Measurements from ENCODE around the gene FYN. TPM values are rescaled to one million over a fixed set of nuclear protein-coding genes. Genes with fewer than 3 reads are reported as not detected.

The FYN gene
- total RNA-seq, 1 experiment from 2014 or later = 18.5 TPM

DNA sequence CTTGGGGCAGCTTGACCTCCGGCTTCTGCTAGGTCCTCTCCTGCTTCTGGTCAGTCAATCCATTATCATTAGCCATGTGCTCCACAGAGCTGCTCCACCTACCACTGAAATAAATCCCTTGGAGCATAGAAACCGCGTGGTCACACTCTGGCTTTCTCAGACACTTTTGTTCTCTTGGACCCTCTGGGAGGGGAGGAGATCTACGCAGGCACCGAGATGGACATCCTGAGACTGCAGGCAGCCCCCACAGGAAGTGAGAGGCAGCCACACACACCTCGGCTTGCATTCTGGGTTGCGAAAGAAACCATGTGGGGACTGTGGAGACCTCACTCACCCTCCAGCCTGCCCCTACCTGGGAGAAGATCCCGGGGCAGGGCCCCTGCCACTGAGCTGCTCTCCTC lies 79.5 kb downstream of the FYN start:
- H3K27me3 ChIP-seq (ENCODE audit: insufficient read depth, low read length) = no peaks in the 10 kb centered on the region
- no peak overlapping the region for H3K27ac ChIP-seq (ENCODE audit: low read depth, low read length)
- no peak for TF ChIP-seq ZBTB33 (IDR thresholded peaks at IDR 0.05; ENCODE audit: extremely low read depth, insufficient replicate concordance, low read length)
- no peak for TF ChIP-seq ZFX (IDR thresholded peaks at IDR 0.05)
- TF ChIP-seq, protein P1, sequence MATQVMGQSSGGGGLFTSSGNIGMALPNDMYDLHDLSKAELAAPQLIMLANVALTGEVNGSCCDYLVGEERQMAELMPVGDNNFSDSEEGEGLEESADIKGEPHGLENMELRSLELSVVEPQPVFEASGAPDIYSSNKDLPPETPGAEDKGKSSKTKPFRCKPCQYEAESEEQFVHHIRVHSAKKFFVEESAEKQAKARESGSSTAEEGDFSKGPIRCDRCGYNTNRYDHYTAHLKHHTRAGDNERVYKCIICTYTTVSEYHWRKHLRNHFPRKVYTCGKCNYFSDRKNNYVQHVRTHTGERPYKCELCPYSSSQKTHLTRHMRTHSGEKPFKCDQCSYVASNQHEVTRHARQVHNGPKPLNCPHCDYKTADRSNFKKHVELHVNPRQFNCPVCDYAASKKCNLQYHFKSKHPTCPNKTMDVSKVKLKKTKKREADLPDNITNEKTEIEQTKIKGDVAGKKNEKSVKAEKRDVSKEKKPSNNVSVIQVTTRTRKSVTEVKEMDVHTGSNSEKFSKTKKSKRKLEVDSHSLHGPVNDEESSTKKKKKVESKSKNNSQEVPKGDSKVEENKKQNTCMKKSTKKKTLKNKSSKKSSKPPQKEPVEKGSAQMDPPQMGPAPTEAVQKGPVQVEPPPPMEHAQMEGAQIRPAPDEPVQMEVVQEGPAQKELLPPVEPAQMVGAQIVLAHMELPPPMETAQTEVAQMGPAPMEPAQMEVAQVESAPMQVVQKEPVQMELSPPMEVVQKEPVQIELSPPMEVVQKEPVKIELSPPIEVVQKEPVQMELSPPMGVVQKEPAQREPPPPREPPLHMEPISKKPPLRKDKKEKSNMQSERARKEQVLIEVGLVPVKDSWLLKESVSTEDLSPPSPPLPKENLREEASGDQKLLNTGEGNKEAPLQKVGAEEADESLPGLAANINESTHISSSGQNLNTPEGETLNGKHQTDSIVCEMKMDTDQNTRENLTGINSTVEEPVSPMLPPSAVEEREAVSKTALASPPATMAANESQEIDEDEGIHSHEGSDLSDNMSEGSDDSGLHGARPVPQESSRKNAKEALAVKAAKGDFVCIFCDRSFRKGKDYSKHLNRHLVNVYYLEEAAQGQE (IDR thresholded peaks at IDR 0.05; ENCODE audit: low read depth) = no peak
- TF ChIP-seq EZH2phosphoT487 (IDR thresholded peaks at IDR 0.05; ENCODE audit: borderline replicate concordance) = no peak
- TF ChIP-seq, protein P2, sequence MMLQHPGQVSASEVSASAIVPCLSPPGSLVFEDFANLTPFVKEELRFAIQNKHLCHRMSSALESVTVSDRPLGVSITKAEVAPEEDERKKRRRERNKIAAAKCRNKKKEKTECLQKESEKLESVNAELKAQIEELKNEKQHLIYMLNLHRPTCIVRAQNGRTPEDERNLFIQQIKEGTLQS (IDR thresholded peaks at IDR 0.05) = no peak
- no peak for TF ChIP-seq TCF7L2 (IDR thresholded peaks at IDR 0.05; ENCODE audit: borderline replicate concordance, extremely low read depth, insufficient read depth, insufficient read length)
- TF ChIP-seq CTCF (IDR thresholded peaks at IDR 0.05 in 2 of 3, conservative IDR thresholded peaks at IDR 0.05 in 1 of 3; ENCODE audit: borderline replicate concordance in 1 of 3, insufficient read depth in 1 of 3, low read depth in 2 of 3, low read length in 2 of 3) = no peak
- TF ChIP-seq RAD21 (IDR thresholded peaks at IDR 0.05; ENCODE audit: low read depth) = no peak
- TF ChIP-seq JUND (IDR thresholded peaks at IDR 0.05) = no peak
- TF ChIP-seq SRF (IDR thresholded peaks at IDR 0.05; ENCODE audit: low read depth) = no peak
- TF ChIP-seq EZH2 (IDR thresholded peaks at IDR 0.05) = no peak
- no peak for TF ChIP-seq POLR2AphosphoS5 (IDR thresholded peaks at IDR 0.05; ENCODE audit: low read depth, low read length)
- no peak for TF ChIP-seq POLR2A (IDR thresholded peaks at IDR 0.05; ENCODE audit: borderline replicate concordance, extremely low read depth, insufficient read depth, insufficient read length)
- no peak for TF ChIP-seq YY1 (IDR thresholded peaks at IDR 0.05; ENCODE audit: extremely low read depth, insufficient replicate concordance, low read depth, low read length)
- TF ChIP-seq ZNF274 (IDR thresholded peaks at IDR 0.05; ENCODE audit: low read depth, low read length) = no peak
- no peak for TF ChIP-seq EGR1 (IDR thresholded peaks at IDR 0.05; ENCODE audit: low read depth)
- ATAC-seq = no peak
- H3K36me3 ChIP-seq (ENCODE audit: control insufficient read depth in 1 of 2, insufficient read depth in 2 of 2, low read length in 2 of 2) = no peaks in the 10 kb centered on the region
- H3K9me2 ChIP-seq (ENCODE audit: insufficient read depth) = no peaks in the 10 kb centered on the region
- ChIA-PET RAD21 (ENCODE audit: low non-redundant PET in 1 of 2, low total read pairs in 2 of 2, uncharacterized antibody in 2 of 2, unreplicated experiment in 2 of 2) (no interaction called here), POLR2A (no interaction called here), CTCF (no interaction called here)
- no peak overlapping the region for H3K4me2 ChIP-seq (ENCODE audit: low read length)
- intact Hi-C loops (cut with micrococcal nuclease) = no loop called here
- BruUV-seq (replicated peaks) = no TSS peak
- H3K9me3 ChIP-seq (ENCODE audit: control insufficient read depth in 1 of 2, insufficient read depth in 1 of 2, low read depth in 1 of 2, low read length in 2 of 2) = no peaks in the 10 kb centered on the region
- no peak overlapping the region for H2AFZ ChIP-seq (ENCODE audit: low read depth, low read length, poor library complexity, severe bottlenecking)
- no peak overlapping the region for H3K4me3 ChIP-seq (replicated peaks in 1 of 2; ENCODE audit: low read depth in 1 of 2, low read length in 2 of 2)
- H3K4me1 ChIP-seq (ENCODE audit: control insufficient read depth in 1 of 2, insufficient read depth in 2 of 2, low read length in 2 of 2) = no peaks in the 10 kb centered on the region
- H3K9ac ChIP-seq (ENCODE audit: low read length) = no peak overlapping the region
- no peak for DNase-seq (ENCODE audit: low read depth, low spot score)
- no peaks in the 10 kb centered on the region for H3K79me2 ChIP-seq (ENCODE audit: insufficient read depth, low read length)
- H4K20me1 ChIP-seq (ENCODE audit: insufficient read depth) = no peaks in the 10 kb centered on the region
